ENCODE data around the gene C1orf216.

DNA sequence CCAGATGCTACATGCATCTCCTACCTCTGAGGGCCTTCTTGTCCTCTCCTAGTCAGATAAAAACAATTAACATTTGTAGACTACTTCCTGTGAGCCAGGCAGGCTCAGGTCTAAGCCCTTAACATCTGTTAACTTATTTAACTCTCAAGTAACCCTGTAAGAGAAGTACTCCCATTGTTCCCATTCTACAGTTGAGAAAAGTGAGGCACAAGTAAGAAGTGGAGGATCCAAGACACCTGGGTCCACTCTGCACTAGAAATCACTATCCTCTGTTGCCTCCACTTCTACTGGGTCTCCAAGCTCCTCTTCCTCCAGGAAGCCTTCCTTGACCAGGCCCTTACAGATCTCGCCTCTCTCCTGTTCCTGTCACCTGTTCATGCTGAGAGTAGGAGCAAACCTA lies 9.7 kb downstream of the C1orf216 start:
- TF ChIP-seq POLR2AphosphoS5 (IDR thresholded peaks at IDR 0.05; ENCODE audit: low read depth, low read length) (no peak), TAF1 (IDR thresholded peaks at IDR 0.05; ENCODE audit: borderline replicate concordance, low read depth, low read length) (no peak), POLR2A (IDR thresholded peaks at IDR 0.05; ENCODE audit: low read depth, low read length) (no peak)
